Measurements from ENCODE around the gene HGS. TPM values are rescaled to one million over a fixed set of nuclear protein-coding genes. Genes with fewer than 3 reads are reported as not detected.
A peak's percentile ranks its signal among the peaks of the same experiment; 100 is the strongest.

HGS gene
- total RNA-seq, 1 experiment from 2014 or later = 146 TPM

DNA sequence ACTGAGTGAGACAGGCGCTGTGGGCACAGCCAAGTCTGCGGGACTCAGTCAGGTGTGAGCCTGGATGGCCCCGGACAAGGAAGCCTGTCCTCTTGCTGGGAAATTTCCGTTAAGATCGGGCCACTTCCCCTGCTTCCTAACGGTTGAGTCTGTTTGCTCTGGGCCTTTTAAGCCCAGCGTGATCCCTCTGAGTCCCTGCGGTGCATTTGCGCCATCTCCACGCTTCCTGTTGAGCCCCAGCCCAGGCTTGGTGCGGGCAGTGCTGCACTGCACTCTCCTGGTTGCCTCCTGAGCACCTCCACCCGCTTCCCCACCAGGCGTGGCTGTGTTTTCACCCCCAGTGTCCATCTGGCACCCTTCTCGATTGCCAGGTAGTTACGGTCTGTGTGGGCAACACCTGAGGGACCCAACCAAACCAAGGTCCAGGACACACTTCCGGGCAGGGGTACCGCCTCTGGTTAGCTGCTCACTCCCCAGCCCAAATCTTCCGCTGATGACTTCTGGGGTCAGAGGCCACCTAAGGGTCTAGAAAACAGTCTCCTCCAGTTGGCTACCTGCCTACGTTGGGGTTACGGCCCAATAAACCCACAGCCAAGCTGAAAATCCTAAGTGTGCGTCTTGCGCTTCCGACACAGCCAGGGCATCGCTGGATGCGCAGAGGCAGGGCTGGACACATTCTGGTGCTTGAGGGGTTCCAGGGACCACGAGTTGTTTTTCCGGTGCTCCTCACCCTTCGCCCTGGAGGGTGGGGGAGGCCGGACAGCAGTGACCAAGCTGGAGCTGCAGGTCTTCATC, 26.9 kb downstream of the HGS start:
- no peak for DNase-seq (ENCODE audit: low read depth in 1 of 2, low spot score in 2 of 2)
- peaks cover 3% of the 10 kb centered on the region; the same call in 1 of the 2 replicates for H3K9me3 ChIP-seq (replicated peaks)
- peaks cover 49% of the 10 kb centered on the region for H3K36me3 ChIP-seq
- H3K4me3 ChIP-seq = no peak overlapping the region
- no peak overlapping the region for H3K27ac ChIP-seq
- no peaks in the 10 kb centered on the region for H3K27me3 ChIP-seq (replicated peaks)
- H3K4me1 ChIP-seq (replicated peaks) = peaks cover 27% of the 10 kb centered on the region

DNA sequence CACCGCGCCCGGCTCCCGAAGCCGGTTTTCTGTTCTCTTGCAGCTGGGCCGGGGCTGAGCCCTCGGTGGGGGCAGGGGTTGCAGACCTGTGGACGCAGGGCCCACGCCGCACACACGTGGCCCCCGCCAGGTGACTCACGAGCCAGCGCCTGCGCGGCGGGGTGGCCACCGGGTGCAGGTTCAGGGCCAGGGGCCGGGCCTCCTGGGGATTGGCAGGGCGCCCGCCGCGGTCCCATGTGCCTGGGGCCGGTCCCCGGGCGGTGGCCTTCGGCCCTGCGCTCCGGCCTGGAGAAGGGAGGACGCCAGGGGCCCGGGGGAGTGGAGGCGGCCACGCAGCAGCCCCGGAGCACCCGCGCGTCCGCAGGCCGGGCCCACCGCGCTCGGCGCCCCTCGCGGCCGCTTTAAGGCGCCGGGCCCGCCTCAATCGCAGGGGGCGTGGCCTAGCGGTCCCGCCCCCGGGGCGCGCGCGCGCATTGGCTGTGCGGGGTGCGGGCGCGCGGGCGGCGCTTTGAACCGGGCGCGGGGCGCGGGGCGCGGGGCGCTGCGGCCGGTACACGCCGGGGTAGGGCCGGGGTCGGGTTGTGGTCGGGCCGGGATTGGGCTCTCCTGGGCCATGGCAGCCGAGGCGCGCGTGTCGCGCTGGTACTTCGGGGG, 28.1 kb downstream of the HGS start, which contains the start of gene SLC25A10:
TSS of gene SLC25A10 (plus strand) at position 471 of the 654 bp plus-strand sequence. CDS start at position 614, 143 bp downstream.
- DNase-seq (ENCODE audit: low read depth in 1 of 2, low spot score in 2 of 2) = peak; percentile 76 to 88
- H3K4me1 ChIP-seq (replicated peaks) = peaks cover 27% of the 10 kb centered on the region
- peak within 1 kb of the TSS; percentile 95 for H3K4me3 ChIP-seq
- H3K27me3 ChIP-seq (replicated peaks) = no peaks in the 10 kb centered on the region
- H3K9me3 ChIP-seq (replicated peaks) = peaks cover 3% of the 10 kb centered on the region; the same call in 1 of the 2 replicates
- H3K36me3 ChIP-seq = peaks cover 36% of the 10 kb centered on the region
- no peak within 1 kb of the TSS for H3K27ac ChIP-seq

DNA sequence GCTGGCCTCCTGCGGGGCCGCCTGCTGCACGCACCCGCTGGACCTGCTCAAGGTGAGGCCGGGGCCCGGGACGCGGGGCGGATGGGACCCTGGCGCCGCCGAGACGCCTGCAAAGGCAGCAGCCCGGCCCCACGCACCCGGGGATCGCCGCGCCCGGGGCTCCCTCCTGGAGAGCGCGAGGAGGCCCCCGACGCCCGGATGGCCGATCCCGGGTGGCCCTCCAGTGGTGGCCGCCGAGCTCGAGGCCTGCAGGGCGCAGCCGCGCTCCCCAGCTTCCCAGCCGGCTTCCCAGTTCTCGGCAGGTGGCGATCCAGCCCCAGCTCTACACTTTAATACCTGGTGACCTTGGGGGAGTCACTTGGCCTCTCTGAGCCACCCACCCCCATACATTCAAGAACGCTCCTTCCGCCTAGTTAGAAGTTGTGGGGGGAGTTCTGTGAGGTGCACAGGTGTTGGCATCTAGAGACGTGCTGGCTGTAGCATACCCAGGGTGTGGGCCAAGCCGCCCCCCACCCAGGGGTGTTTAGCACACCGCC, 28.7 kb downstream of the HGS start:
- H3K36me3 ChIP-seq = peaks cover 31% of the 10 kb centered on the region
- DNase-seq (ENCODE audit: low read depth in 1 of 2, low spot score in 2 of 2) = peak in 1 of 2 experiments; percentile 77
- H3K9me3 ChIP-seq (replicated peaks) = peaks cover 3% of the 10 kb centered on the region; the same call in 1 of the 2 replicates
- no peak overlapping the region for H3K27ac ChIP-seq
- no peaks in the 10 kb centered on the region for H3K27me3 ChIP-seq (replicated peaks)
- H3K4me3 ChIP-seq = peak overlapping the region; percentile 95
- H3K4me1 ChIP-seq (replicated peaks) = peaks cover 27% of the 10 kb centered on the region

DNA sequence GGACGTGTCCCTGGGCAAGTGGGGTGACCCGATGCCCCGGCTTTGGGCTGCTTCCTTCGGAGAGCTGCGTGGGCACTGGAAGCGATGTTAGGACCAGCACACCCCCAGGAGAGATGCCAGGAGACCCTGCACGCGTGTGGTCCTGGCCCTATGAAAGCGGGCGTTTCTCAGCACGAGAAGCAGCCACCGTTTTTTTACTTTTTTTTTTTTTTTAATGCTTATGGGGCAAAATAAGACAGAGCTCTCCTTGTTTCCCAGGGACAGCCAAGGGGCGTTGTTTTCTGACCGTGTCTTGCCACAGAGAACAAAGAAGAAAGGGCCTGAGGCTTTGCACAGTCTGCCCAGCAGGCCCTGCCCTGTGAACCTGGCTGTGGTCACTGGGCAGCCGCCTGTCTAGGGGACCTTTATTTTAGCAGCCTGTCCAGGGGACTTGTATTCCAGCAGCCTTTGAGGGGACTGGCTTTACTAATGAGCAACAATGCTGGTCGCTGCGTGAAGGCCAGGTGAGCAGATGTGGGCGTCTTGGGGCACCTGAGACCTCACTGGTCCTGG, 29.3 kb downstream of the HGS start:
- Histone ChIP-seq H3K4me3 (peak overlapping the region; percentile 95), H3K27ac (no peak overlapping the region), H3K9me3 (replicated peaks) (peaks cover 3% of the 10 kb centered on the region; the same call in 1 of the 2 replicates), H3K36me3 (peaks cover 31% of the 10 kb centered on the region), H3K4me1 (replicated peaks) (peaks cover 27% of the 10 kb centered on the region), H3K27me3 (replicated peaks) (no peaks in the 10 kb centered on the region)
- peak in 1 of 2 experiments; percentile 35 for DNase-seq (ENCODE audit: low read depth in 1 of 2, low spot score in 2 of 2)

DNA sequence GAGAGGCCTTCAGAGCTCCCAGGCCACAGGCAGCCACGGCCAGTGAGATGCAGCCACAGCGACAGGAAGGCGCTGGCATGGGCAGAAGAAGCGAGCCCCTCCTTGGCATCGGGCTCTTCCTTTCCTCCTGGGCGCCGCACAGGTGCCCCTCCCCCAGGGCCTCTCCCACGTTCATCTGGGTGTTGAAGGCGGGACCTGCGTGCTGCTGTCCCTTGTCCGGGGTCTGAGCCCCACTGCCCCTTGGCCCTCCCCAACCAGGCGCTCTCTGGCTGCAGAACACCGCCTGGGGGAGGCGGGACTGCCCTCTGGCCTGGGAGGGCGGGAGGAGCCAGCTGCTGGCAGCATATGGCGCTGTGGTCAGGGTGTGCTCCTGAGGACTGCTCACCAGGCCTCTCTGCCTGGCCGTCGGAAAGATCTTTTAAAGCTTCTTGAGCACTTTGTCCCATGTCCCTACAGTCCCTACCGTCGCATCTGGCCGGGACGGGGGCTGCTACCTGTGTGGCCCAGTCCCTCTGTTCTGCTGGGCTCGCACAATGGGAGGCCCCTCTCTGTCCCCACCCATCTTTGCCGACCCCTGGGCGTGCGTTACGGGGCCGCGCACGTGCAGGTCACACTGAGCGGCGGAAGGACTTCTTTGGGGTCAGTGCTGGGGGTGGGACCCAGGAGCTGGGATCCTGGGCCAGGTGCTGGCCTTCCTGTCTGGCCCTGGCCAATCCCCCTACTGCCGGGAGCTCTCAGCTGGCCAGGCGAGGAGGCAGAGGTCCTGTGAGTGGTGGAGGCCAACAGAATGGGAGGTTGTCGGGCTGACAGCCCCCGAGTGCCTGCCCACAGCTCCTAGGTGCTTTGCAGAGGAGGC, 30.0 kb downstream of the HGS start:
- DNase-seq (ENCODE audit: low read depth in 1 of 2, low spot score in 2 of 2) = no peak
- Histone ChIP-seq H3K4me1 (replicated peaks) (peaks cover 27% of the 10 kb centered on the region), H3K27me3 (replicated peaks) (no peaks in the 10 kb centered on the region), H3K27ac (no peak overlapping the region), H3K4me3 (no peak overlapping the region), H3K9me3 (replicated peaks) (peaks cover 3% of the 10 kb centered on the region; the same call in 1 of the 2 replicates), H3K36me3 (peaks cover 31% of the 10 kb centered on the region)

DNA sequence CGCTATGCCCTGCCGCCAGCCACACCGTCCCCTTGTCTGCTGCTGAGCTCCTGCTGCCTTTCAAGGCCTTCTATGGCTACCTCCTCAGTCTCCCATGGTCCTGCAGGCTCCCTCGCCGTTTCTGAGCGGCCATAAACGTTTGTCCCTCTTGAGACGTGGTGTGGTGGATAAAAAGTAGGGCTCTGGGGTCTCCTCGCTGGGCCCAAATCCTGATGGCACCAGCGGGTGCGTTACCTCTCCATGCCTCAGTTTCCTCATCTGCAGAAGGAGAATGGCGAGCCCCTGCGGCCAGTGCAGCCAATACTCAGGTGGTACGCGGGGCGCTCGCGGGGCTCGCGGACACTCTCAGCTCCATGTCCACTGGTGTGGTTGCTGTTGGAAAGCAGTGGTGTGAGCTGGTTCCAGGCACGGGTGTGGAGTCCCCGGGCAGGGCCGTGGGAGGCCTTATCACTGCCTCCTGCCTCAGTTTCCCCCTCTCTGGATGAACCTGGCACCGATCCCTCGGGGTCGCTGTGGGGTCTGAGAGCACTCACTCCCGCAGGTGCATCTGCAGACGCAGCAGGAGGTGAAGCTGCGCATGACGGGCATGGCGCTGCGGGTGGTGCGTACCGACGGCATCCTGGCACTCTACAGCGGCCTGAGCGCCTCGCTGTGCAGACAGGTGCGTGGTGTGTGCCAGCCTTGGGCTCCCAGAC, 30.7 kb downstream of the HGS start:
- Histone ChIP-seq H3K4me3 (no peak overlapping the region), H3K27ac (no peak overlapping the region), H3K36me3 (peaks cover 29% of the 10 kb centered on the region), H3K27me3 (replicated peaks) (no peaks in the 10 kb centered on the region), H3K9me3 (replicated peaks) (peaks cover 3% of the 10 kb centered on the region; the same call in 1 of the 2 replicates), H3K4me1 (replicated peaks) (peaks cover 27% of the 10 kb centered on the region)
- DNase-seq (ENCODE audit: low read depth in 1 of 2, low spot score in 2 of 2) = no peak

DNA sequence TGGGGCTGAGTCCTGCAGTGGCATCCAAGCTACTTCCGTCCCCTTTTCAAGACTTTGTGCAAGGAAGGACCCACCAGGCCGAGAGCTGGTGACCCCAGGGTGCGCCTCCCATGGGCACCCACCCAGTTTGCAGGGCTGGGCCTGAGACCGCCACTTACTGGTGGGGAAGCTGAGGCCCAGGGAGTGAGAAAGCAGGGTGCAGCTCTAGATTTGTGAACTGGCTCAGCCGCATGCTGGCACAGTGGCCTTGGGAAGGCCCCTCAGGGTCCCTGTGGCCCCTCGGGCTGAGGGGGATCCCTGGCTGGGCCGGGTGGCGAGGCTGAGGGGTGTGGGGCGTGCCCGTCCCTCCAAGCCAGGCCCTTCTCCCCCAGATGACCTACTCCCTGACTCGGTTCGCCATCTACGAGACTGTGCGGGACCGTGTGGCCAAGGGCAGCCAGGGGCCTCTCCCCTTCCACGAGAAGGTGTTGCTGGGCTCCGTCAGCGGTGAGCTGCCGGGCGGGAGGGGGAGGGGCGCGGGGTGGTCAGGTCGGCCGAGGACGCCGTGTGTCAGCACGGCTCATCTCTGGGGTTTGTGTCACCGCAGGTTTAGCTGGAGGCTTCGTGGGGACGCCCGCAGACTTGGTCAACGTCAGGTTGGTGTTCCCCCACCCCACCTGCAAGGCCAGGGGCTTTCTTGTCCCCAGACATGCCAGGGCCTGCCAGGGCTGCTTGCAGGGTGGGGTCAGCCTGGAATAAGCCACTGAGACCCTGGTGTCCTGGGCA, 31.5 kb downstream of the HGS start:
- Histone ChIP-seq H3K9me3 (replicated peaks) (peaks cover 3% of the 10 kb centered on the region; the same call in 1 of the 2 replicates), H3K4me1 (replicated peaks) (peaks cover 27% of the 10 kb centered on the region), H3K27me3 (replicated peaks) (no peaks in the 10 kb centered on the region), H3K4me3 (no peak overlapping the region), H3K36me3 (peaks cover 28% of the 10 kb centered on the region), H3K27ac (no peak overlapping the region)
- DNase-seq (ENCODE audit: low read depth in 1 of 2, low spot score in 2 of 2) = no peak

DNA sequence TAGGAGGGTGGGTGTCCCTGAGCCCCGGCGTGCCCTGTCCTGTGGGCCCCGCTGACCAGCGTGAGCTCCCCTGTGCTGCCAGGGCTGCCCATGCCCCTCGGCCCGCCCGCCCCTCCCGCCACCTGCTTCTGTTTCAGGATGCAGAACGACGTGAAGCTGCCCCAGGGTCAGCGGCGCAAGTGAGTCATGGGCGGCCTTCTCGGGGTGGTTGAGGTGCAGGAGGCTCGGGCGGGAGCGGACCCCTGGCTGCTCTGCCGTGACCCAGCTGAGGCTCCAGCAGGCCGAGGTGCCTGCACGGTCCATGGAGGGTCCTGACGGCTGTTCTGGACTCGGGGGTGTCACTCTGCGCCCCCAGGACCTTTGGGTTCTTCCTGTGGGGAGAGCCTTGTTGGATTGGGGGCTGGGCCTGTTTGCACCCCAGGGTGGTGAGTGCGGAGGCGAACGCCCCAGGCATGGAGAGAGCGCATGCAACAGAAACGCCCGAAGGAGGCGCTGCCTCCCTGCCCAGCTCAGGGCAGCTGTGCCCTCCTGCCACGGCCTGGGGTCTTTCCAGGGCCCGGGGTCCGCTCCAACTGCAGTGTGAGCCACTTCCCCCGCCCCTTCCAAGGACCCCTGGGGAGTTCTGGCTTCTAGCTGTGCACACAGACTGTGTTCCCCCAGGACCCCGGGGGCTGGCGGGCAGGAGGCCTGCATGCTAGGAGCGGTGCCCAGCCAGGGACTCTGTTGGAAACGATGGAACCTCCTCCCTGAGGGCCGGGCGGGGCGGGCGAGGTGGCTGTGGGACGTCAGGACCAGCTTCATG, 32.3 kb downstream of the HGS start:
- Histone ChIP-seq H3K4me3 (no peak overlapping the region), H3K9me3 (replicated peaks) (peaks cover 3% of the 10 kb centered on the region; the same call in 1 of the 2 replicates), H3K36me3 (peaks cover 27% of the 10 kb centered on the region), H3K27ac (no peak overlapping the region), H3K27me3 (replicated peaks) (no peaks in the 10 kb centered on the region), H3K4me1 (replicated peaks) (peaks cover 26% of the 10 kb centered on the region)
- no peak for DNase-seq (ENCODE audit: low read depth in 1 of 2, low spot score in 2 of 2)

DNA sequence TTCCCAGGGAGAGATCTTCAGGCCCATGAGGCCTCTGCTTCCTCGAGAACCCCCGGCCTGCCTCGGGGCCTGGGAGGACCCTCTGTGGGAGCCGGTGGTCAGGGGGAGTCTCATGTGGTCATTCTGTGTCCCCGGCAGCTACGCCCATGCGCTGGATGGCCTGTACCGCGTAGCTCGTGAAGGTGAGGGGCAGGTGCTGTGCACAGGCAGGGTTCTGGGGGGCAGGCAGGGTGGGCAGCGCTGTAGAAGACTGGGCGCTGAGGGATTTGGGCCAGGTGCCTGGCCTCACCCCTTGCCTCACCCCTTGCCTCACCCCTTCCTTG, 32.8 kb downstream of the HGS start:
- H3K27me3 ChIP-seq (replicated peaks) = no peaks in the 10 kb centered on the region
- peaks cover 27% of the 10 kb centered on the region for H3K36me3 ChIP-seq
- H3K27ac ChIP-seq = no peak overlapping the region
- no peak overlapping the region for H3K4me3 ChIP-seq
- peaks cover 3% of the 10 kb centered on the region; the same call in 1 of the 2 replicates for H3K9me3 ChIP-seq (replicated peaks)
- peaks cover 21% of the 10 kb centered on the region for H3K4me1 ChIP-seq (replicated peaks)
- no peak for DNase-seq (ENCODE audit: low read depth in 1 of 2, low spot score in 2 of 2)

DNA sequence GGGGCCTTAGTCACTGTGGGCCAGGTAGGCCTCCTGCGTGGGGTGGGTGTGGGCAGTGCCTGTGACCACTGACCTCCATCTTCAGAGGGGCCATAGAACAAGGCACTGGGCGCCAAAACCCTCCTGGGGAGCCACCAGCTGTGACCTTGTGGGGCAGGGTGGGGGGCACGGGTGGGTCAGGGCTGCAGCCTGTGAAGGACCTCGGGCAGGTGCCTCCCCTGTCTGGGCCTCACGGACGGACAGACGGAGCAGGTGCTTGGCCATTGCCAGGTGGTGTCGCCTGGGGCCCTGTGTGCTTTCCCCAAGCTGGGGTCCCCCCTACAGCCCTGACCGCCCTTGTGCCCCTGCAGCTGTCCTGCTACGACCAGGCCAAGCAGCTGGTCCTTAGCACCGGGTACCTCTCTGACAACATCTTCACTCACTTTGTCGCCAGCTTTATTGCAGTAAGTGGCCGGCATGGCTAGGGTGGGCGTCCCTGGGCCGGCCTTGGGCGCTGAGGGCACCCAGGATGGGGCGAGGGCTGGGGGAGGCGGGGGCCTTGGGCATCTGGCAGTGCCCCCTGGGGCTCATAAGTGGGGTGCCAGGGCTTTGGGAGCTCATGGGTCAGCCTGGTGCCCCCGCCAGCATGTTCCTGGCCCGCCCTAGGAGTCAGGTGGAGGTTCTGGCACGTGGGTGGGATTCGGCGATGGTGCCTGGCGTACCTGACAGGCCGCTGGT, 33.4 kb downstream of the HGS start:
- no peaks in the 10 kb centered on the region; the same call in 1 of the 2 replicates for H3K27me3 ChIP-seq (replicated peaks)
- H3K4me3 ChIP-seq = no peak overlapping the region
- DNase-seq (ENCODE audit: low read depth in 1 of 2, low spot score in 2 of 2) = no peak
- no peak overlapping the region for H3K27ac ChIP-seq
- H3K36me3 ChIP-seq = peaks cover 26% of the 10 kb centered on the region
- H3K4me1 ChIP-seq (replicated peaks) = peaks cover 16% of the 10 kb centered on the region
- peaks cover 3% of the 10 kb centered on the region; the same call in 1 of the 2 replicates for H3K9me3 ChIP-seq (replicated peaks)

DNA sequence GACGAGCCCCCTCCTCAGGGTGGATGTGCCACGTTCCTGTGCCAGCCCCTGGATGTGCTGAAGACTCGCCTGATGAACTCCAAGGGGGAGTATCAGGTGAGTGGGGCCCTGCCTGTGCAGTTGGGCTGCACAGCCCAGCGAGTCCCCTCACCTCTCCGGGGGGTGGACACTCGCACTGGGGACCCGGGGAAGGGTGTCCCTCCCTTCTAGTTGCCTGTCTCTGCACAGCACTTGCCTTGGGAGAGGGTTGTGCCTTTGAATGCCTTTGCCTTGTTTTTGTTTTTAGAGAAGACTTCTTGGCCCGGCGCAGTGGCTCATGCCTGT, 33.9 kb downstream of the HGS start:
- Histone ChIP-seq H3K9me3 (replicated peaks) (0 out of 2 replicates have a peak, but pooled peaks cover 2% of the 10 kb centered on the region), H3K27me3 (replicated peaks) (peaks cover under 1% of the 10 kb centered on the region), H3K27ac (no peak overlapping the region), H3K36me3 (peaks cover 23% of the 10 kb centered on the region), H3K4me1 (replicated peaks) (peaks cover 10% of the 10 kb centered on the region), H3K4me3 (no peak overlapping the region)
- no peak for DNase-seq (ENCODE audit: low read depth in 1 of 2, low spot score in 2 of 2)
